HepG2 (cell line): Measurements from ENCODE around the gene CD207. TPM values are rescaled to one million over a fixed set of nuclear protein-coding genes. Genes with fewer than 3 reads are reported as not detected.
A peak's percentile ranks its signal among the peaks of the same experiment; 100 is the strongest.

ENCODE experiments used
- ARID5B ChIP-seq: IDR thresholded peaks from 2 replicates; pipeline ENCODE4 v1.4.0; 2020; ENCODE audit warnings: mild to moderate bottlenecking, missing genetic modification reagents
- ATF1 ChIP-seq: IDR thresholded peaks from 2 replicates; pipeline ENCODE4 v1.6.1; 2016; ENCODE audit warnings: mild to moderate bottlenecking, control low read depth
- ATF2 ChIP-seq: sonication (generic); formaldehyde crosslinking; IDR thresholded peaks from 2 replicates; pipeline ENCODE4 v1.4.0; 2020; ENCODE audit warnings: missing genetic modification reagents
- DNMT3B ChIP-seq: conservative IDR thresholded peaks from 2 replicates; pipeline ENCODE4 v1.6.1; 2016; ENCODE audit warnings: missing biosample characterization, control low read depth
- EP300 ChIP-seq, 3 experiments: sonication (generic) in 1 of 3; formaldehyde crosslinking in 1 of 3; IDR thresholded peaks; 2 replicates each; pipeline versions ENCODE4 v1.5.1 to v1.6.1; 2011 to 2020; ENCODE audit warnings: low read depth in 2 of 3, low read length in 2 of 3, borderline replicate concordance in 1 of 3, improper control_type of control experiment in 1 of 3, mild to moderate bottlenecking in 1 of 3, missing genetic modification reagents in 1 of 3, moderate library complexity in 1 of 3
- FOXP4 ChIP-seq: sonication (generic); formaldehyde crosslinking; IDR thresholded peaks from 2 replicates; pipeline ENCODE4 v1.4.0; 2020; ENCODE audit warnings: missing genetic modification reagents
- HES4 ChIP-seq: sonication (generic); formaldehyde crosslinking; IDR thresholded peaks from 2 replicates; pipeline ENCODE4 v1.9.0; 2021; ENCODE audit warnings: mild to moderate bottlenecking, missing genetic modification reagents, borderline replicate concordance
- HNRNPK ChIP-seq: fragments of 200-400 bp; formaldehyde crosslinking; IDR thresholded peaks from 2 replicates; pipeline ENCODE4 v1.6.1; 2018; ENCODE audit warnings: low read length, low read depth, moderate library complexity, mild to moderate bottlenecking; ENCODE audit not compliant: poor library complexity, severe bottlenecking
- MATR3 ChIP-seq: sonication (generic); formaldehyde crosslinking; IDR thresholded peaks from 2 replicates; pipeline ENCODE4 v1.4.0; 2020; ENCODE audit warnings: missing genetic modification reagents
- MIER3 ChIP-seq: IDR thresholded peaks from 2 replicates; pipeline ENCODE4 v1.6.1; 2016; ENCODE audit warnings: missing compliant biosample characterization, borderline replicate concordance
- SP4 ChIP-seq: sonication (generic); formaldehyde crosslinking; IDR thresholded peaks from 2 replicates; pipeline ENCODE4 v1.8.1; 2023; ENCODE audit warnings: mild to moderate bottlenecking, missing genetic modification reagents
- TOPORS ChIP-seq: sonication (generic); formaldehyde crosslinking; IDR thresholded peaks from 2 replicates; pipeline ENCODE4 v1.8.0; 2023; ENCODE audit warnings: mild to moderate bottlenecking, missing genetic modification reagents
- ZBTB21 ChIP-seq: sonication (generic); formaldehyde crosslinking; IDR thresholded peaks from 2 replicates; pipeline ENCODE4 v1.4.0; 2020; ENCODE audit warnings: missing genetic modification reagents
- ZNF256 ChIP-seq: sonication (generic); formaldehyde crosslinking; conservative IDR thresholded peaks from 2 replicates; pipeline ENCODE4 v1.4.0; 2020; ENCODE audit warnings: missing genetic modification reagents
- ZNF343 ChIP-seq: sonication (generic); formaldehyde crosslinking; IDR thresholded peaks from 2 replicates; pipeline ENCODE4 v1.4.0; 2020; ENCODE audit warnings: mild to moderate bottlenecking, missing genetic modification reagents
- ZNF383 ChIP-seq: sonication (generic); formaldehyde crosslinking; IDR thresholded peaks from 2 replicates; pipeline ENCODE4 v1.4.0; 2020; ENCODE audit warnings: missing genetic modification reagents, mild to moderate bottlenecking, borderline replicate concordance
- ZNF598 ChIP-seq: sonication (generic); formaldehyde crosslinking; IDR thresholded peaks from 2 replicates; pipeline ENCODE4 v1.5.1; 2020; ENCODE audit warnings: mild to moderate bottlenecking, missing genetic modification reagents, borderline replicate concordance
- polyA plus RNA-seq, 8 experiments: library from polyadenylated mRNA; depleted of rRNA in 3 of 8; stranded (reverse) in 7 of 8; unstranded in 1 of 8; fragments of >200 nt; fragmentation: Illumina TruSeq in 4 of 8; extraction: Trizol in 4 of 8; gene quantifications; 2 replicates each; pipeline versions ENCODE4 v1.2.1 to v1.2.3, GENCODE V29; 2011 to 2016; ENCODE audit warnings: low read depth in 4 of 8, missing spikeins in 1 of 8, mixed read lengths in 1 of 8; ENCODE audit not compliant: insufficient read depth in 1 of 8
- total RNA-seq, 5 experiments: library from RNA; depleted of rRNA; stranded (reverse); fragments of >200 nt; fragmentation: Illumina TruSeq; extraction: Trizol; gene quantifications; 2 replicates each; pipeline ENCODE4 v1.2.3, GENCODE V29; 2016; ENCODE audit warnings: low read depth in 1 of 5
- TF ChIP-seq, protein P1 (sequence below): sonication (generic); formaldehyde crosslinking; IDR thresholded peaks from 2 replicates; pipeline ENCODE4 v1.5.1; 2020; ENCODE audit warnings: missing genetic modification reagents, mild to moderate bottlenecking, borderline replicate concordance

CD207 gene
- total and polyA plus RNA-seq, 2 of the 13 experiments (the other 11 are each of a cell fraction or from before 2014, with no cell fraction given): 0.09 to 0.15 TPM

- TF ChIP-seq TOPORS (CRISPR knock-in tag) (0 out of 2 replicates have a peak, but pooled peaks have one; percentile 43), ATF1 (CRISPR knock-in tag) (no peak), ARID5B (peak; percentile 34; the same call in 1 of the 2 replicates), SP4 (CRISPR knock-in tag) (peak; percentile 71; the same call in 1 of the 2 replicates), ZNF256 (CRISPR knock-in tag) (no peak), ZNF383 (no peak), MATR3 (no peak), MIER3 (CRISPR knock-in tag) (no peak), HES4 (CRISPR knock-in tag) (no peak), ZNF598 (CRISPR knock-in tag) (0 out of 2 replicates have a peak, but pooled peaks have one; percentile 55), ZNF343 (CRISPR knock-in tag) (peak; percentile 47; the same call in 1 of the 2 replicates), DNMT3B (CRISPR knock-in tag) (no peak), ATF2 (0 out of 2 replicates have a peak, but pooled peaks have one; percentile 45), HNRNPK (peak; percentile 78), FOXP4 (CRISPR knock-in tag) (peak; percentile 57; the same call in 1 of the 2 replicates), EP300 (IDR thresholded peaks at IDR 0.05; ENCODE audit: low read depth in 2 of 2, low read length in 2 of 2) (no peak), EP300 (CRISPR knock-in tag; IDR thresholded peaks at IDR 0.05; ENCODE audit: borderline replicate concordance) (no peak; the same call in 1 of the 2 replicates), ZBTB21 (CRISPR knock-in tag) (no peak)
- TF ChIP-seq, protein P1, sequence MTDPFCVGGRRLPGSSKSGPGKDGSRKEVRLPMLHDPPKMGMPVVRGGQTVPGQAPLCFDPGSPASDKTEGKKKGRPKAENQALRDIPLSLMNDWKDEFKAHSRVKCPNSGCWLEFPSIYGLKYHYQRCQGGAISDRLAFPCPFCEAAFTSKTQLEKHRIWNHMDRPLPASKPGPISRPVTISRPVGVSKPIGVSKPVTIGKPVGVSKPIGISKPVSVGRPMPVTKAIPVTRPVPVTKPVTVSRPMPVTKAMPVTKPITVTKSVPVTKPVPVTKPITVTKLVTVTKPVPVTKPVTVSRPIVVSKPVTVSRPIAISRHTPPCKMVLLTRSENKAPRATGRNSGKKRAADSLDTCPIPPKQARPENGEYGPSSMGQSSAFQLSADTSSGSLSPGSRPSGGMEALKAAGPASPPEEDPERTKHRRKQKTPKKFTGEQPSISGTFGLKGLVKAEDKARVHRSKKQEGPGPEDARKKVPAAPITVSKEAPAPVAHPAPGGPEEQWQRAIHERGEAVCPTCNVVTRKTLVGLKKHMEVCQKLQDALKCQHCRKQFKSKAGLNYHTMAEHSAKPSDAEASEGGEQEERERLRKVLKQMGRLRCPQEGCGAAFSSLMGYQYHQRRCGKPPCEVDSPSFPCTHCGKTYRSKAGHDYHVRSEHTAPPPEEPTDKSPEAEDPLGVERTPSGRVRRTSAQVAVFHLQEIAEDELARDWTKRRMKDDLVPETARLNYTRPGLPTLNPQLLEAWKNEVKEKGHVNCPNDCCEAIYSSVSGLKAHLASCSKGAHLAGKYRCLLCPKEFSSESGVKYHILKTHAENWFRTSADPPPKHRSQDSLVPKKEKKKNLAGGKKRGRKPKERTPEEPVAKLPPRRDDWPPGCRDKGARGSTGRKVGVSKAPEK (CRISPR knock-in tag): peak; percentile 82; the same call in 1 of the 2 replicates
Observed at GRCh38 chr2:70871398-70872211, 36.0 kb upstream of the CD207 start (continued).
